GM12892 (cell line): ENCODE measurements around the gene KCTD14.
"Not testable (repeated sequence)": the region's sequence is repeated elsewhere in the genome, so short reads cannot be mapped to it uniquely, and the experiment has no call there.

Experiments
- DNase-seq: peaks from one replicate; pipeline ENCODE4 v3.0.0; 2011; ENCODE audit not compliant: insufficient read length
- FAIRE-seq: peaks from 2 replicates; lab custom pipeline; 2011; peaks lifted over from hg19 to GRCh38; lab: Jason Lieb, UNC
- POLR2A ChIP-seq: IDR thresholded peaks from 2 replicates; pipeline ENCODE4 v1.6.1; 2011; ENCODE audit warnings: low read depth, low read length, control low read depth
- POLR2AphosphoS5 ChIP-seq: IDR thresholded peaks from 2 replicates; pipeline ENCODE4 v1.6.1; 2011; ENCODE audit warnings: low read depth, low read length, control low read depth
- TAF1 ChIP-seq: IDR thresholded peaks from 2 replicates; pipeline ENCODE4 v1.6.1; 2011; ENCODE audit warnings: low read depth, mild to moderate bottlenecking, control low read depth, low read length, borderline replicate concordance

Gene KCTD14

DNA sequence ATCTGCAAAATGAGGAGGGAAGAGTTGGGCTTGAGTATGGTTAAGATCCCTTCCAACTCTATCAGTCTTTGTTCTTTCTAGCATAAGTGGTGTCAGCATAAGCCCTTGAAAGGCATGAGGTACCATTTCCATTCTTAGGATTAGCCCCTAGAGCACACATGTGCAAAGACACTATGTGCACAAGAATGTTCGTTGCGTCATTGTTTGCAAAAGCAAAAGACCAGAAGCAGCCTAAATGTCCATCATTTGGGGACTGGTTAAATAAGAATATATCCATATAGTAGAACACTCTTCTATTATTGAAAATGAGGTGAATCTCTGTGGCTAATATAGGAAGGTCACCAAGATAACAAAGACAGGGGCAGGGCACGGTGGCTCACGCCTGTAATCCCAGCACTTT, 10.0 kb upstream of the KCTD14 start:
- FAIRE-seq = no peak

GRCh38 chr11:78032090-78032489, 9.0 kb upstream of the KCTD14 start:
- no peak for TF ChIP-seq POLR2A
- FAIRE-seq (no peak), DNase-seq (no peak)

More for the DNA sequence above, 10.0 kb upstream of the KCTD14 start:
- TF ChIP-seq POLR2A (no peak), POLR2AphosphoS5 (no peak), TAF1 (no peak)
- no peak for DNase-seq

GRCh38 chr11:78031629-78032028, 8.6 kb upstream of the KCTD14 start:
- FAIRE-seq = no peak
- TF ChIP-seq POLR2AphosphoS5 (no peak), POLR2A (no peak), TAF1 (no peak)
- no peak for DNase-seq

DNA sequence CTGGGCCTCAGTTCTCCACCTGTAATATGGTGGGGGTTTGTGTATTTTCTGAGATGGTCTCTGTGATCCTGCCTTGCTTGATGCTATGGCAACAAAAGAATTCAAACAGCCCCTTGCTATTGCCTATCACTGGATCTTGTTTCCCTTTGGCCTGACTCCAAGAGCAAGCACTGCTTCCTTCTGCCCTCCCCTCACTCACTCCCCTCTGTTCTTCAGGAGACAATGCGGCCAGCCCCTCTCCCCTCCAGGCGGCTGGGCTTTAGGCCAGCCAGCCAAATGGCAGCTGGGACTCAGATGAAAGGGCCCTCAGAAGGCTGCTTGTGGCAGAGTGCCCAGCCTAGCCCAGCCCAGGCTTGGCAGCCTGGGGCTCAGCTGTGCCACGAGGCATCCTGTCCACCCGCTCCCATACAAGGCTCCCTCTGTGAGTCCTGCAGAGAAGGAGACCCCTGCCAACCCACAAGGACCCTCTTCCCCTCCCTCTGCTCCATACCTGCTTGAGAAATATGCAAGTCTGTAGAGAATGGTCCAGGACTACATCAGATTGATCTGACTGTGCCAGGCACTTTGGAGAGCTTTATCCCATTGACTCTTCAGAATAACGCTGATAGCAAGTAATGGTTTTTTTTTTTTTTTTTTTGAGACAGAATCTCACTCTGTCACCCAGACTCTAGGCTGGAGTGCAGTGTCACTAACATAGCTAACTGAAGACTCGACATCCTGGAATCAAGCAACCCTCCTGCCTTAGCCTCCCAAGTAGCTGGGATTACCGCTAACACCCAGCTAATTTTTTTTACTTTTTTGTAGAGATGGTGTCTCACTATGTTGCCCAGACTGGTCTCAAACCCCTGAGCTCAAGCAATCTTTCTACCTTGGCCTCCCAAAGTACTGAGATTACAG, 7.6 kb upstream of the KCTD14 start:
- TF ChIP-seq TAF1 (no peak), POLR2AphosphoS5 (no peak), POLR2A (no peak)
- no peak for DNase-seq
- FAIRE-seq = peak; percentile 61

GRCh38 chr11:78028423-78028822, 5.3 kb upstream of the KCTD14 start:
- DNase-seq = not testable (repeated sequence)

DNA sequence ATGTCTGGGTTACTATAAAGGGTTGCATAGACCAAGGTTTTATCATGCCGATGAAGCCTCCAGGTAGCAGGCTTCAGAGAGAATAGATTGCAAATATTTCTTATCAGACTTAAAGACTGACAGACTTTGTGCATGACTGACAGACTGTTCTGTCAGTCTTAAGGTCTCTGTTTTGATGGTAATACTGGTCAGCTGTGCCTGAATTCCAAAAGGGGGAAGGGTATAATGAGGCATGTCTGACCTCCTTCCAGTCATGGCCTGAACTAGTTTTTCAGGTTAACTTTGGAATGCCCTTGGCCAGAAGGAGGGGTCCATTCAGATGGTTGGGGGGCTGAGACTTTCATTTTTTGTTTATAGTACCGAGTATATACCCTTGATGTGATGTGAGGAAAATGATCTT, 4.7 kb upstream of the KCTD14 start:
- FAIRE-seq = no peak
- TF ChIP-seq POLR2AphosphoS5 = no peak
- TF ChIP-seq TAF1 = no peak
- DNase-seq = no peak

More at GRCh38 chr11:78028423-78028822, 5.3 kb upstream of the KCTD14 start:
- not testable (repeated sequence) for FAIRE-seq

DNA sequence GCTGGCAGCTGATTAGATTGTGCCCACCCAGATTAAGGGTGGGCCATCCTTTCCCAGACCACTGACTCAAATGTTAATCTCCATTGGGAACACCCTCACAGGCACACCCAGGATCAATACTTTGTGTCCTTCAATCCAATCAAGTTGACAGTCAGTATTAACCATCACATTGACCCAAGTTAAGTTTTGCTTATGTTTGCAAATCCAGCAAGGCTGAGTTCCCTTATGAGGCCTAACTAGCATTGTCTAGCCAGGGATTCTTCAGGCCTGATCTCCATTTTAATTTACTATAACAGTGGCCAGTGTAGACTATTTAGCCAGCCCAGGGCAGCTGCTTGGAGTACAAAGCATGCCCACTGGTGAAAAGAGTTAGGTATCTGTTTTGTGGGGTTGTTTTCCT, 2.3 kb upstream of the KCTD14 start:
- TF ChIP-seq POLR2A = no peak
- TF ChIP-seq POLR2AphosphoS5 = no peak
- no peak for TF ChIP-seq TAF1
- FAIRE-seq = no peak
- no peak for DNase-seq

DNA sequence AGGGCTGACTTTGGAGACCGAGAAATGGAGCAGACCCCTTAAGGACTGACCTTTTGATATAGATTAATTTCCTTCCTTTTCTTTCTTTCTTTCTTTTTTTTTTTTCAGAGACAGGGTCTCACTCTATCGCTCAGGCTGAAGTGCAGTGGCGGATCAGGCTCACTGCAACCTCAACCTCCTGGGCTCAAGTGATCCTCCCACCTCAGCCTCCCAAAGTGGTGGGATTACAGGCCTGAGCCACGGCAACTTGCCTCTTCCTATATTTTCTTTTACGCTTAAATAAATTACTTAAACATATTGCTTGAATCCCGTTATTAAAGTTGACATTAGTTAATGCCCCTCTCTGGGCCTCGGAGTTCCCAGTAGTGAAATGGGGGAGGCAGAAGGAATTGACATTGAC, 350 bp upstream of the KCTD14 start:
- FAIRE-seq = no peak
- no peak for DNase-seq

DNA sequence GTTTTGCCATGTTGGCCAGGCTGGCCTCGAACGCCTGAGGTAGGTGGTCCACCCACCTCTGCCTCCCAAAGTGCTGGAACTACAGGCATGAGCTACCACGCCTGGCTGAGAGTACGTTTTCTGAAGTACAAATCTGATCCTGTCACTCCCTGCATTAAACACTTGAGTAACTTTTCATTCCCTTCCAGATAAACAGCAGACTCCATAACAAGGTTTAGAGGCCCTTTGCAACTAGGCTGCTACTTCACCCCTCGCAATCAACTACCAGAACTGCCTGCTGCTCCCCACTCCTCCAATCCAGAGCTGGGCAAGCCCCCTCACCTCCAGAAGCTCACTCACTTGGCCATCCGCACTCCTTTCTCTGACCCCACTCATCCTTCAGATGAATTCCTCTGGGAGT, 1.5 kb downstream of the KCTD14 start:
- FAIRE-seq (no peak), DNase-seq (no peak)
- TF ChIP-seq TAF1 (no peak), POLR2A (no peak), POLR2AphosphoS5 (no peak)

More for the DNA sequence above, 350 bp upstream of the KCTD14 start:
- TF ChIP-seq POLR2AphosphoS5 (no peak), POLR2A (no peak), TAF1 (no peak)

- DNase-seq (no peak), FAIRE-seq (no peak)
- TF ChIP-seq TAF1 (no peak), POLR2A (no peak), POLR2AphosphoS5 (no peak)
Measured at GRCh38 chr11:78020246-78020645, 2.8 kb downstream of the KCTD14 start.

DNA sequence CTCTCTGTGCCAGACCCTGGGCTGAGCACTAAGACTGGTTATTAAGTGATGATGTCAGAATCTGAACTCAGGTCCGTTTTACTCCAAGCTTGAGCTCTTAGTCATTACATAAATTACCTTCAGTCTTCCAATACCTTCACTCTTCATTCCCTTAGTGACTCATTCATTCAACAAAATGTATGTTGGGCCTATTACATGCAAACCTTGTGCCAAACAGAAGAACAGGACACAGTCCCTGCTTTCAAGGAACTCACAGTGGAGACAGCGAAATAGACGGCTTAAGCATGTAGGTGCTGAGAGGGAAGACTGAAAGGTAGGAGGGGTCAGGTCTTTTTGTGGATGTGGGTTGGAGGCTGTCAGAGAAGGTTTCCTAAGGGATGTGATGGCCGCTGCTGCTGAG, 3.3 kb downstream of the KCTD14 start:
- TF ChIP-seq POLR2AphosphoS5 = no peak
- DNase-seq (no peak), FAIRE-seq (no peak)

DNA sequence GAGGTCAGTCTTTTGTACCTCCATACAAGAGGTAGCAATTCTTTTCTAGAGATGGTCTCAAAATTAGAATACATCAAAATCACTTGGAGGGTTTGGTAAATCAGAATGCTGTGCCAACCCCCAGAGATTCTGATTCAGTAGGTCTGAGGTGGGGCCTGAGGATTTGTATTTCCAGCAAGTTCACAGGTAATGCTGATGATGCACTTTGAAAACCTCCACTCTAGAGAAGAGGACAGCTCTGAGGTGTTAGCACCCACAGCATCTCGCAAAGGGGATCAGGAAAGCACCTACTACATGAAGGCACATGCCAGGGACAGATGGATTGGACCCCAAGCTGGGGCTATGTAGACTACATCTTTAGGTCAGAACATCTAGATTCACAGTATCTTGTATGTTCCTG, 7.2 kb downstream of the KCTD14 start:
- FAIRE-seq (no peak), DNase-seq (no peak)
- TF ChIP-seq TAF1 (no peak), POLR2AphosphoS5 (no peak), POLR2A (no peak)

- FAIRE-seq, DNase-seq: not testable (repeated sequence)
Measured at GRCh38 chr11:78014937-78015520, 8.0 kb downstream of the KCTD14 start.
